NCI-H2081 (cell line): Measurements from ENCODE around the gene AXIN1.
"Not testable (repeated sequence)": the region's sequence is repeated elsewhere in the genome, so short reads cannot be mapped to it uniquely, and the experiment has no call there.

Experiments
- DNase-seq, 2 experiments: peaks; one replicate each; lab custom pipeline; 2025; lab: John Stamatoyannopoulos, UW

The AXIN1 gene, protein sequence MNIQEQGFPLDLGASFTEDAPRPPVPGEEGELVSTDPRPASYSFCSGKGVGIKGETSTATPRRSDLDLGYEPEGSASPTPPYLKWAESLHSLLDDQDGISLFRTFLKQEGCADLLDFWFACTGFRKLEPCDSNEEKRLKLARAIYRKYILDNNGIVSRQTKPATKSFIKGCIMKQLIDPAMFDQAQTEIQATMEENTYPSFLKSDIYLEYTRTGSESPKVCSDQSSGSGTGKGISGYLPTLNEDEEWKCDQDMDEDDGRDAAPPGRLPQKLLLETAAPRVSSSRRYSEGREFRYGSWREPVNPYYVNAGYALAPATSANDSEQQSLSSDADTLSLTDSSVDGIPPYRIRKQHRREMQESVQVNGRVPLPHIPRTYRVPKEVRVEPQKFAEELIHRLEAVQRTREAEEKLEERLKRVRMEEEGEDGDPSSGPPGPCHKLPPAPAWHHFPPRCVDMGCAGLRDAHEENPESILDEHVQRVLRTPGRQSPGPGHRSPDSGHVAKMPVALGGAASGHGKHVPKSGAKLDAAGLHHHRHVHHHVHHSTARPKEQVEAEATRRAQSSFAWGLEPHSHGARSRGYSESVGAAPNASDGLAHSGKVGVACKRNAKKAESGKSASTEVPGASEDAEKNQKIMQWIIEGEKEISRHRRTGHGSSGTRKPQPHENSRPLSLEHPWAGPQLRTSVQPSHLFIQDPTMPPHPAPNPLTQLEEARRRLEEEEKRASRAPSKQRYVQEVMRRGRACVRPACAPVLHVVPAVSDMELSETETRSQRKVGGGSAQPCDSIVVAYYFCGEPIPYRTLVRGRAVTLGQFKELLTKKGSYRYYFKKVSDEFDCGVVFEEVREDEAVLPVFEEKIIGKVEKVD

DNA sequence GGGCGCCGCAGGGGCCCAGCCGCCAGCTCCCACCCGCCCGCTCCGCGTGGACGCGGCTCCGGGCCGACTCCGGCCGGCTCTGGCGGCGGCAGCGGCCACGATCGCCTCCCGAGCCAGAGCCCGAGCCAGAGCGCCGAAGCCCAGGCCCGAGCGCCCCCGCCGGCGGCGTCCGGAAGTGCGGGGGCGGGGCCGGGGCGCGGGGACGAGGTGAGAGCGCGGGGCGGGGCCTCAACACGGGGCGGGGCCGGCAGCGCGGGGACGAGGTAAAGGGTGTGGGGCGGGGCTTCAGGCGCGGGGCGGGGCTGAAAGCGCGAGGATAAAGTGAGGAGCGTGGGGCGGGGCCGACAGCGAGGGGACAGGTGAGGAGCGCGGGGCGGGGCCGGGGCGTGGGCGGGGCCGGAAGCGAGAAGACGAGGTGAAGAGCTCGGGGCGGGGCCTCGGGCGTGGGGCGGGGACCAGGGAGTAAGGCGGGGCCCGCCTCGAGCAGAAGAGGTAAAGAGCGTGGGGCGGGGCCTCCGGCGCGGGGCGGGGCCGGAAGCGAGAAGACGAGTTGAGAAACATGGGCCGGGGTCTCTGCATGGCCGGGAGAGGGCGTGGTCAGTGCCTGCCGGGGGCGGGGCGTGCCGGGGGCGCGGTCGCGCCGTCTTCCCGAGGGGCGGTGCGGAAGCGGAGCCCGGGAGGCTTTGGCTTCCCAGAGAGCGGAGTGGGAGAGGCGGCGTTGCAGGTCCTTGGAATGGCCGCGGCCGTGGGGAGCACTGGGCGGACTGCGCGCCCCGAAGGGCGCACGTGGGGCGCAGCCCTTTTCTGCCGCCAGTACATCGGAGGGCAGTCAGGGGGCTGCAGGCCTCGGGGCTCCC, at the start of gene AXIN1:
TSS of gene AXIN1 (minus strand) at position 177 of the 857 bp plus-strand sequence. CDS start 5,698 bp downstream, outside the sequence.
- peak; percentile 95 to 99 for DNase-seq

DNA sequence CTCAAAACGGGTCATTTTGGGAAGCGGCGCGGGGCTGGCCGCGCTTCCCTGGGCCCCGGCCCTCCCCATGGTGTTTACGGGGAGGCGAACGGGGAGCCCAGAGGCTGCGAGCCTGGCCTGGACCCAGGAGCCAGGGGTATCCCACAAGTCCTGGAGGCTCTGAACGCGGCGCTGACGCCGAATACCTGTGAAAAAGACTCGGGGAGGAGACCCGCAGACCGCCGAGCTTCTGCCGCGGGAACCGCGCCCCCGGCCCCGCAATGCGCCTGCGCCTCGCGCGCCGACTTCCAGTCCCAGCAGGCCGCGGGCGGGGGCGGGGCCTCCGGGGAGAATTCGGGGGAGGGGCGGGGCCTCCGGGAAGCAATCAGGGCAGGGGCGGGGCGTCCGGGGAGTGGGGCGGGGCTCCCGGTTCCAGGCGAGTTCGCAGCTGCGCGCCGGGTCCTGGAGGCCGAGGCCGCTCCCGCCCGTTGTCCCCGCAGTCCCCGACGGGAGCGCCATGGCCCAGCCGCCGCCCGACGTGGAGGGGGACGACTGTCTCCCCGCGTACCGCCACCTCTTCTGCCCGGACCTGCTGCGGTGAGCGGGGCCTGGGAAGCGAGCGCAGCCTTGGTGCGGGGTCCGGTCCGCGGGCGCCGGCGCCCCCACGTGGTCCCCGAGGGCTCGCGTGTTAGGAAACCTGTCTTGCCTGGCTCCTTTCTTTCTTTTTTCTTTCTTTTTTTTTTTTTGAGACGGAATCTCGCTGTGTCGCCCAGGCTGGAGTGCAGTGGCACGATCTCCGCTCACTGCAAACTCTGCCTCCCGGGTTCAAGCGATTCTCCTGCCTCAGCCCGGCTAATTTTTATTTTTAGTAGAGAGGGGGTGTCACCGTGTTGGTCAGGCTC, 49.2 kb upstream of the AXIN1 start, which contains the start of gene DECR2:
TSS of gene DECR2 (plus strand) at position 418 of the 881 bp plus-strand sequence. CDS start at position 497, 79 bp downstream.
- DNase-seq = peak; percentile 82 to 92

DNA sequence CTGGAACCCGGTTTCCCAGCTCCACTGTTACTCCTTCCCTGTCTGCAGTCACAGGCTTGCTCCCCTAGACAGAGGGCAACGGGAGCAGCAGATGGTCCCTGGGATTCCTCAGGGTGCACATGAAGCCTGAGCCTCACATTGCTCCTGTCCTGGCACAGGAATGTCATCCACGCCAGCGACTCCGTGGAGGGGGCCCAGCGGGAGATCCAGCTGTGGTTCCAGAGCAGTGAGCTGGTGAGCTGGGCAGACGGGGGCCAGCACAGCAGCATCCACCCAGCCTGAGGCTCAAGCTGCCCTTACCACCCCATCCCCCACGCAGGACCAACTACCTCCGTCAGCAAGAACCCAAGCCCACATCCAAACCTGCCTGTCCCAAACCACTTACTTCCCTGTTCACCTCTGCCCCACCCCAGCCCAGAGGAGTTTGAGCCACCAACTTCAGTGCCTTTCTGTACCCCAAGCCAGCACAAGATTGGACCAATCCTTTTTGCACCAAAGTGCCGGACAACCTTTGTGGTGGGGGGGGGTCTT, 47.6 kb upstream of the AXIN1 start:
- no peak for DNase-seq

DNA sequence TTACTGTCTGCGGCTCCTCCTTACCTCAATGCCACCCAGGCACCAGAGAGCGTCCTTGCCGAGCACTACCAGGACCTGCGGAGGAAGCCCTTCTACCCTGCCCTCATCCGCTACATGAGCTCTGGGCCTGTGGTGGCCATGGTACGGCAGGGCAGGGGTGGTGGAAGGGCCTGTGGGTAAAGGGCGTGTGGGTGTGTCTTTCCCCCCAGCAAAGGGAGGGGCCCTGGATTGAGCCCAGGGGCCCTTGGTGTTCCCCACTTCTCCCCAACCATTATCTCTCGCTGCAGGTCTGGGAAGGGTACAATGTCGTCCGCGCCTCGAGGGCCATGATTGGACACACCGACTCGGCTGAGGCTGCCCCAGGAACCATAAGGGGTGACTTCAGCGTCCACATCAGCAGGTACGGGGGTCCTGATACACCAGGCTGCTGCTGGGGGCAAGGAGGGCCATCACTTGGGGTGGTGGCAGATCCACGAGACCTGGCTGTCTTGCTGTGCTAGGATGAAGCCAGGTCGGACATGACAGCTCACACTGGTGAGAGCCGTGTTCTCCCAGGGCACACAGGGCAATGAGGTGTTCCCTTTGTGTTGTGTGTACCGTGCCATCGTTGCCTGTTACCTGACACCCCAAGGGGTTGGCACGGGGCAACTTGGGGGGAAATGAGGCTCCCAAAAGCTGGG, 47.0 kb upstream of the AXIN1 start:
- DNase-seq = no peak

DNA sequence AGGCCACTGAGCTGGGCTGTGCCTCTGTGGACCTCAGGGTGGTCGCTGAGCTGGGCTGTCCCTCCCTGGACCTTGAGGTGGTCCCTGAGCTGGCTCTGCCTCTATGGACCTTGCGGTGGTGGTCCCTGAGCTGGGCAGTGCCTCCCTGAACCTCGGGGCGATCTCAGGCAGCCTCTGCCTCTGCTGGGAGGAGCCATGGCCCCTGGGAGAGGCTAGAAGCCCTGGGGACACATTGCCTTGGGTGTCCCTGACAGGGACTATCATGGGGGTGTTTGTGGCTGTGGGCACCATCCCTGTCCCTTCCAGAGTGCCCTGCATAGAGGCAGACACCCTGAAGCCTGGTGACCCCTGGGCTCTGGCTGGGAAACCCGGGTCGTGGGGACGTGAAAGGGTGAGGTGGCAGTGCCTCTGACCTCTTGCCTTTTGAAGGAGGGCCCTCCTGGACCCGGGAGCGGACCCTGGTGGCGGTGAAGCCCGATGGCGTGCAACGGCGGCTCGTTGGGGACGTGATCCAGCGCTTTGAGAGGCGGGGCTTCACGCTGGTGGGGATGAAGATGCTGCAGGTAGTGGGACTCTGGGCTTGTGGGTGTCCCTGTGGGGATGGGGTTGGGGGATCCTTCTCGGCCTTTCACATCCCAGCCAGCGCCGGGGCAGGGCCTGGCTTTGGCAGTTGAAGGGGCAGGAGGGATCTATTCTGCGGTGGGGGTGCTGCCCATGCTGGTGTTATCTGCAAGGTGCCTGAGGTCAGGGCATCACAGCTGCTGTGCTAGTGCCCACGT, 46.2 kb upstream of the AXIN1 start:
- DNase-seq = no peak

DNA sequence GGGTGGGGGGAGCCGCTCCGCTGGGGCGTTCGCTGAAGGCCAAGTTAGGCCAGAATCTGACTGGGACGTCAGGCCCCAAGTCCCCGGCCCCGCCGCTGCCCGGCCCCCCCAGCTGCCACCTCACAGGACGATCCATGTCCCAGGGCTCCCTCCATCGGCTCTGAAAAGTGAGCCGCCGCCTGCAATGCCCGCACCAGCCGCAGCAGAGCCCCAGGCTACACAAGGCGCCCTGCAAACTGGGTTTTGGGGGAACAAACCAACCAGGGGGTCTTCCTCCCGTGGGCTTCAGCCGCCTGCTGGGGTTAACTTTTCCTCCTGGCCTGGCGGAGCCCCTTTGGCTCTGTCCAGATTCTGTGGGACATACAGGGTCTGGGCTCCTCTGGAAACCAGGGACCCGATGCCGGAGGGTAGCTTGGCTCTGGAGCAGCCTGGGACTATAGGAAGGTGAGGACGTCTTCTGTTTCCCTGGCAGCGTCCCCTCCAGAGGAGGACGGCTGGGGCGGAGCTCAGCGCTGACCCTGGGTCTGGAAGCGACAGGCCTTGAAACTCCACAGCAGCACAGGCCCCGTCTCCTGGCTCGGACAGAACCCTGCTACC, 45.3 kb upstream of the AXIN1 start:
- no peak for DNase-seq

DNA sequence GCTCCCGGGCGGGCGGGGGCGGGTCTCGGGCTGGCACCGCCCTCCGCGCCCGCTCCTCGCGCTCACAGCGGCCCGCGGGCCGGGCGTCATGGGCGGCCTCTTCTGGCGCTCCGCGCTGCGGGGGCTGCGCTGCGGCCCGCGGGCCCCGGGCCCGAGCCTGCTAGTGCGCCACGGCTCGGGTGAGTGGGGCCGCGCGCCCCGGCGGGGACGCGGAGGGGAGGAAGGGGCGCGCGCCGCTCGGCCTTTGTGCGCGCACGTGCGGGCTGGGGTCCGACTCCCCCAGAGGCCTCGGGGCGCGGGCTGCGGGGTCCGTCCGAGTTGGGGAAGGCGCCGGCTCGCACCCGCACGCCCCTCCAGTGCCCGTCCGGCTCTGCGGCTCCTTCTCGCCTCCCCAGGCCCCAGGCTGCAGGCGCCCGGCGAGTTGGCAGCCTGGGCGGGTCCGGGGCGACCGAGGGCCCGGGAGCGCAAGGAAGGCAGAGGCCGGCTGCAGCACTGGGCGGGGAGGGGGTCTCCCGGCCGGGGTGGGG, 44.7 kb upstream of the AXIN1 start, which contains the start of gene NME4:
TSS of gene NME4 (plus strand) at position 65 of the 527 bp plus-strand sequence. CDS start at position 89, 24 bp downstream.
- peak; percentile 34 to 48 for DNase-seq

DNA sequence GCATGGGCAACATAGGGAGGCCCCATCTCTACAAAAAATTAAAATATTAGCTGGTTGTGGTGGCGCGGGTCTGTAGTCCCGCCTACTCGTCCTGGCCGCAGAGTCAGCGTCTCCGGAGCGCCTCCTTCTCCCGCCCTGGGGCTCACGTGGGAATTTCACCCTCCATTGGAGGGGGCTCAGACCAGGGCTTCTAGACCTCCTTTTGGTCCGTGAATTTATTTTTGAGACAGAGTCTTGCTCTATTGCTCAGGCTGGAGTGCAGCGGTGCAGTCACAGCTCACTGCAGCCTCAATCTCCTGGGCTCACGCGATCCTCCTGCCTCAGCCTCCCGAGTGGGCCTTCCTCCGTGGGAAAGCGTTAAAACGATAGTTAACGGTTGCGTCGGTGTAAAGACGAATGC, 44.1 kb upstream of the AXIN1 start:
- peak; percentile 19 to 45 for DNase-seq

DNA sequence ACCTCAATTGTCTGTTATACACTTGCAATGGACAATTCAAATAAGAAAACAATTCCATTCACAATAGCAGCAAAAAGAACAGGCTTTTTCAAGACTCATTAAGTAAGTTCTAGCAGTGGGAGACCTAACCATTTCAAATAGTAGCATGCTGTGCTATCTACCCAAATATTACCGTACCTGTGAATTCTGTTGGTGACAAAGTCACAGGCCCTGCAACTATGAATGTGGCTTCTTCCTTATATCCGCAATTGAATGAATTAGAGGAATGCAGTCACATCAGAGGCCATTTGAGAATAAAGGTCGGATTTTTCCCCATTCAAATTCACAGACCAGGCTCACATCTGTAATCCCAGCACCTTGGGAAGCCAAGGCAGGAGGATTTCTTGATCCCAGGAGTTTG, 43.7 kb upstream of the AXIN1 start:
- DNase-seq = peak in 1 of 2 experiments; percentile 53

DNA sequence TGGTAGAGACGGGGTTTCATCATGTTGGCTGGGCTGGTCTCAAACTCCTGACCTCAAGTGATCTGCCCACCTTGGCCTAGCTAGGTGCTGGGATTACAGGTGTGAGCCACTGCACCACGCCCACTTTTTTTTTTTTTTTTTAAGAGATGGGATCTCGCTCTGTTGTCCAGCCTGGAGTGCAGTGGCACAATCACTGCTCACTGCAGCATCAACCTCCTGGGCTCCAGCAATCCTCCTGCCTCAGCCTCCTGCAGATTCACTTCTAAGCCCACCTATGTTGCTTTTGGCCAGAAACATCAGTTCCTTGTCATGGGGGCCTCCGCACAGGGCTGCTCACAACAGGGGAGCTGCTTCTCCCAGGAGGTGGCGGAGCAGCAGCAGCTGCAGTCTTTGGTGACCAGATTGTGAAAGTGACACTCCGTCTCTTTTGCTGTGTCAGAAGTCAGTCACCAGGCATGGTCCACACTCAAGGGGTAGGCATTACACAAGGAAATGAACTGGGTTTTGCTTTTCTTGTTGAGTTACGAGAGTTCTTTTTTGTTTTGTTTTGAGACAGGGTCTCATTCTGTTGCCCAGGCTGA, 40.0 kb upstream of the AXIN1 start:
- no peak for DNase-seq

DNA sequence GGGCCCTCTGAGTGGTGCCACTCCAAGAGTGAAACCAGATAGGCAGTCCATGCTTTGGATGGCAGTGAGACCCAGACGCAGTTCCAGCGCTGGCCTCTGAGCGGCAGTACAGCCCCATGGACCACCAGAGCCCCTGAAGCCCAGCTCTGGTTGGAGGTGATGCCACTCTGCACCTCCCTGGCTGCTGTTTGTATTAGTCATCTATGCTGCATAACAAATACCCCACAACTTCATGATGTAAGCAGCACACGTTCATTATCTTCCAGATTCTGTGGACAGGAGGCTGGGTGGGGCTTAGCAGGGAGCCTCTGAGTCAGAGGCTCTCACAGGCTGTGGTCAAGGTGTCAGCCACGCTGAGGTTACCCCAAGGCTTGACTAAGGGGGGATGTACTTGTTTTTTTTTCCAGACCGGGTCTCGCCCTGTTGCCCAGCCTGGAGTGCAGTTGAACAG, 39.4 kb upstream of the AXIN1 start:
- peak; percentile 59 to 60 for DNase-seq

DNA sequence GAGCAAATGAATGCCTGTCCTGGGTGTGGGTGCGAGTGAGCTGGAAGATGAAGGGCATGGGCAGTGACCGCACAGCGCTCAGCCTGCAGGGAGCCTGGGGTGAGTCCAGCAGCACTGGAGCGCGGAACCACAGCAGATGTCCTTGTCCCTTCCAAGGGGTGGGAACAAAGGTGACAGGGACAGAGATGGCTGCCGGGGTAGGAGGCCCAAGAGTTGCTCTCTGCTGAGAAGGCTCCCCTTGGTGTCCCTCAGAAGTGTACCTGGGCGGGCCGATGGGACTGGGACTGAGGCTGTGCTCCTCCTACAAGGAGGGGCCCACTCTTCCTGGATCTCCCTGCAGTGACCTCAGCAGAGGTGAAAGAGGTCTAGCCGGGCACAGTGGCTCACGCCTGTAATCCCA, 36.8 kb upstream of the AXIN1 start:
- no peak for DNase-seq

DNA sequence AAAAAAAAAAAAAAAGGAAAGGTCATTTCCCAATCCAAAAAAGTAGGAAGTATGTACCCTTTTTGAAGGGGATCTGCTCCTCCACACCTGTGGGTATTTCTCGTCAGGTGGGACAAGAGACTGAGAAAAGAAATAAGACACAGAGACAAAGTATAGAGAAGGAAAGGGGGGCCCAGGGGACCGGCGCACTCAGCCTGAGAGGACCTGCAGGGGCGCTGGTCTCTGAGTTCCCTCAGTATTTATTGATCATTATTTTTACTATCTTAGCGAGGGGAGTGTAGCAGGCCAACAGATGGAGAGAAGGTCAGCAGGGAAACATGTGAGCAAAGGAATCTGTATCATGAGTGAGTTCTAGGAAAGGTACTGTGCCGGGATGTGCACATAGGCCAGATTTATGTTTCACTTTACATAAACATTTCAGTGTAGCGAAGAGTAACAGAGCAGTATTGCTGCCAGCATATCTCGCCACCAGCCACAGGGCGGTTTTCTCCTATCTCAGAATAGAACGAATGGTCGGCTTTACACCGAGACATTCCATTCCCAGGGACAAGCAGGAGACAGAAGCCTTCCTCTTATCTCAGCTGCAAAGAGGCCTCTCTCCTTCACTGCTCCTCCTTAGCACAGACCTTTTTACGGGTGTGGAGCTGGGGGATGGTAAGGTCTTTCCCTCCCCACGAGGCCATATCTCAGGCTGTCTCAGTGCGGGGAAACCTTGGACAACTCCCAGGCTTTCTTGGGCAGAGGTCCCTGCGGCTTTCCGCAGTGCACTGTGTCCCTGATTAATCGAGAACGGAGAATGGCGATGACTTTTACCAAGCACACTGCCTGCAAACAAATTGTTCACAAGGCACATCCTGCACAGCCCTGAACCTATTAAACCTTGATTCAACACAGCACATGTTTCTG, 35.5 kb upstream of the AXIN1 start:
- not testable (repeated sequence) for DNase-seq

DNA sequence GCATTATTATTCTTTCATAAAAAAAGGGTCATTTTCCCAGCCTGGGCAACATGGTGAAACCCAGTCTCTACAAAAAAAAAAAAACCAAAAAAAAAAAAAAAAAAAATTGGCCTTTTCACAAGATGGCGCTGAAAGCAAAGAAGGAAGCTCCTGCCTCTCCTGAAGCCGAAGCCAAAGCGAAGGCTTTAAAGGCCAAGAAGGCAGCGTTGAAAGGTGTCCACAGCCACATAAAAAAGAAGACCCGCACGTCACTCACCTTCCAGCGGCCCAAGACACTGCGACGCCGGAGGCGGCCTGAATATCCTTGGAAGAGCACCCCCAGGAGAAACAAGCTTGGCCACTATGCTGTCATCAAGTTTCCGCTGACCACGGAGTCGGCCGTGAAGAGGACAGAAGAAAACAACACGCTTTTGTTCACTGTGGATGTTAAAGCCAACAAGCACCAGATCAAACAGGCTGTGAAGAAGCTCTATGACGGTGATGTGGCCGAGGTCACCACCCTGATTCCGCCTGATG, 34.2 kb upstream of the AXIN1 start:
- no peak for DNase-seq

DNA sequence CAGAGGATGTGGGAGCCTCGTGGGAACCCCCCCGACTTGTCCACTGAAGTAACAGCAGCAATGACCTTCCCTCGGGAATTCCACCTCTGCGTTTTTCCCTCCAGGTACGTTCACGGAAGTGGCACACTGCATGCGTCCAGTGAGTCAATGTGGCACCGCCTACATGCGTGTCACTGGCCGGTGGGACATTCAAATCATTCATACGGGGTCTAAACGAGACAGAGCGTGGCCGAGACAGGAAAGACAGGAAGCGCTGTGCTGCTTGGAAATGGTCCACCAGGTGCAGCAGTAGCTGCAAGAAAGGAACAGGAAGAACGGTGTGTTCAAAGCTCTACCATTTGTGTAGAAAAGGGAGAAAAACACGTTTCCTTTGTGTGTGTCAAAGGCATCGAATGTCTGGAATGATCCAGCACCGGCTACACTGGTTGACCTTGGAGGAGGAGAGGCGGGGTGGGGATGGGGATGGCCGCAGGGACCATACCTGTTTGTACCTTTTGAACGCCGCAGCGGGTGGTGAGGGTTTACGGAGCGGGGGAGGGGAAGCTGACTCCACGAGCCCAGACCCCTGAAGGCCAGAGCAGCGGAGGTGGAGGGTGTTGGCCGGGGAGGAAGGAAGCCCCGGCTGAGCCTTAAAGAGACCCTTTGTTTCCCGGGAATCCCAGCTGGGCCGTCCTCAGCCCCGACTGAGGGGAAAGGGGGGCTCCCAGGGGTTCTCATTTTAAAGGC, 31.0 kb upstream of the AXIN1 start:
- DNase-seq = peak; percentile 27 to 72
